H1 (cell line): ENCODE measurements around the gene RPL18. TPM values are rescaled to one million over a fixed set of nuclear protein-coding genes. Genes with fewer than 3 reads are reported as not detected.

ENCODE experiments used
- BCL11A ChIP-seq, 2 experiments: IDR thresholded peaks; one replicate each; pipeline ENCODE4 v1.6.1; 2011; ENCODE audit warnings: low read depth in 2 of 2, low read length in 2 of 2, mild to moderate bottlenecking in 2 of 2
- CBX5 ChIP-seq: fragments of 300-800, 300-1000 bp; sonication (generic); IDR thresholded peaks from 2 replicates; pipeline ENCODE4 v1.7.1; 2016; ENCODE audit warnings: antibody characterized with exemption, low read length, low read depth
- HDAC2 ChIP-seq, 2 experiments: fragments of 300-600 bp in 1 of 2; sonication (generic) in 1 of 2; IDR thresholded peaks; 2 replicates each; pipeline ENCODE4 v1.6.1; 2011 to 2012; ENCODE audit warnings: low read depth in 2 of 2, low read length in 2 of 2, mild to moderate bottlenecking in 2 of 2, moderate library complexity in 2 of 2, borderline replicate concordance in 1 of 2, inconsistent platforms in 1 of 2
- TAF1 ChIP-seq: IDR thresholded peaks from 2 replicates; pipeline ENCODE4 v1.6.1; 2011; ENCODE audit warnings: mild to moderate bottlenecking, low read depth, low read length
- polyA plus RNA-seq, 7 experiments: library from polyadenylated mRNA; depleted of rRNA in 3 of 7; stranded (reverse) in 5 of 7; unstranded in 2 of 7; fragments of >200 nt in 5 of 7; fragments of 200-250 nt in 2 of 7; gene quantifications; 1 replicate in 5 of 7; 2 replicates in 1 of 7; 4 replicates in 1 of 7; pipeline versions ENCODE4 v1.2.1 to v1.2.3, GENCODE V29; 2011 to 2013; ENCODE audit warnings: missing spikeins in 2 of 7, mixed read lengths in 2 of 7
- total RNA-seq: library from RNA; stranded (reverse); fragmentation: NEBNext Ultra II Directional; extraction: Animal tissue kit (Norgen Biotek cat#: 25700); gene quantifications from 2 replicates; pipeline ENCODE4 v1.2.1, GENCODE V29; 2021

RPL18 gene
- total and polyA plus RNA-seq, 2 of the 8 experiments (the other 6 are each of a cell fraction or from before 2014, with no cell fraction given), result 1,669 to 2,789 TPM

DNA sequence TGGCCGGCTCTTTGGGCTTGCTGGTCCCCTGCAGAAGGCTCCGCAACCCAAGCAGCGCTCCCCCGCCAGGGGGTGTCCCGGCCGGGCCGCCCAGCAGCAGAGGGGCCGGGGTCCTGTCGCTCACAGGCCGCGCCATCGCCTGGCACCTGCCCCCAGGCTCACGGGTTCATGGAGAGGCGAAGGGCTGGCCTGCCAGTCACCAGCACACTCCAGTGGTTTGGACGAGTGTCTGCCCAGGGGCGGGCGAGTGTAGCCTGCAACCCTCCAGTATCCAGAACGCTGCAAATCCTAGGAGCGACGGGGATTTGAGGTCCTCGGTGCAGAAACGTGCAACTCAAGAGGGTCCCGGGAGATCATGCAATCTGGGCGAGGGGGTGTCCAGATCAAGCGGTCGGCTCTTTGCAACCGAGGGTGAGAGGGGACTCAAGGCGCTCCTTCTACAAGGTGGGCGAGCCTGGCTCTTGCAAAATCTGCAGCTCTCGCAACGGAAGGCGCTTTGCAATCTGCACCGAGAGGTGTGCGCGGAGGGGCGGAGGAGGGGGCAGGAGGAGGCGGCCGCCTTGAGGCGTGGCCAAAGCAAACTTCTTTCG is 18.0 kb upstream of the RPL18 start, which contains the start of gene DBP (continued):
- TF ChIP-seq HDAC2 (IDR thresholded peaks at IDR 0.05; ENCODE audit: borderline replicate concordance in 1 of 2, low read depth in 2 of 2, low read length in 2 of 2) (no peak), BCL11A (IDR thresholded peaks at IDR 0.05; ENCODE audit: low read depth in 2 of 2, low read length in 2 of 2) (no peak), CBX5 (no peak), TAF1 (0 out of 2 replicates have a peak, but pooled peaks have one; percentile 18)
